C4-2B (cell line): ENCODE data around the gene TBC1D10A.

Source experiments
- CTCF ChIP-seq: fragments of 450-650 bp; conservative IDR thresholded peaks from 2 replicates; pipeline ENCODE4 v1.5.1; 2017; ENCODE audit warnings: mild to moderate bottlenecking
- ZFX ChIP-seq: fragments of 450-650 bp; IDR thresholded peaks from 2 replicates; pipeline ENCODE4 v1.6.1; 2017

- TF ChIP-seq CTCF (no peak), ZFX (no peak)
These were observed 79.2 kb downstream of the TBC1D10A start for GRCh38 chr22:30247561-30247960.
